Measurements from ENCODE around the gene IGSF9B. TPM values are rescaled to one million over a fixed set of nuclear protein-coding genes. Genes with fewer than 3 reads are reported as not detected.
A peak's percentile ranks its signal among the peaks of the same experiment; 100 is the strongest.

IGSF9B gene
- total RNA-seq, 1 experiment from 2014 or later: 0.57 TPM

- no peak for DNase-seq (ENCODE audit: low spot score)
Observed at GRCh38 chr11:133901999-133902398, 54.8 kb downstream of the IGSF9B start.

DNA sequence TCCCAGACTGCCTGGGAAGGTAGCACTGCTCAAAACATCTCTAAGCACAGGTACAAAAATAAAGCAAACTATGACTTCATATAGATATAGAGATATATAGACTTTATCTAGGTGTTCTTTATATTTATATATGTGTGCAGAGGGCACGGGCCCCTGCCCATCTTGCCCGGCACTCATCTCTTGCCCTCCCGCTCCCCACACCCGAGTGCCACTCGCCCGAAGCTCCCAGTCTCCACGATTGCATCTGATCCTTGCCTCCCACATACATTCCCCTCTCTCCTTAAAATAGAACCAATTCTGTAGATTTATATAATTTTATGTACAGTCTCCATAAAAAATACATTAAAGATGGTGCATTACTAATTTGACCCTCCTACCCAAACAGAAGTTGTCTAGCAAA, 55.5 kb downstream of the IGSF9B start:
- no peak for DNase-seq (ENCODE audit: low spot score)

- DNase-seq (ENCODE audit: low spot score): no peak
Observed at GRCh38 chr11:133900176-133901105, 56.3 kb downstream of the IGSF9B start.

- DNase-seq (ENCODE audit: low spot score): no peak
Observed at GRCh38 chr11:133898770-133899115, 58.0 kb downstream of the IGSF9B start.

DNA sequence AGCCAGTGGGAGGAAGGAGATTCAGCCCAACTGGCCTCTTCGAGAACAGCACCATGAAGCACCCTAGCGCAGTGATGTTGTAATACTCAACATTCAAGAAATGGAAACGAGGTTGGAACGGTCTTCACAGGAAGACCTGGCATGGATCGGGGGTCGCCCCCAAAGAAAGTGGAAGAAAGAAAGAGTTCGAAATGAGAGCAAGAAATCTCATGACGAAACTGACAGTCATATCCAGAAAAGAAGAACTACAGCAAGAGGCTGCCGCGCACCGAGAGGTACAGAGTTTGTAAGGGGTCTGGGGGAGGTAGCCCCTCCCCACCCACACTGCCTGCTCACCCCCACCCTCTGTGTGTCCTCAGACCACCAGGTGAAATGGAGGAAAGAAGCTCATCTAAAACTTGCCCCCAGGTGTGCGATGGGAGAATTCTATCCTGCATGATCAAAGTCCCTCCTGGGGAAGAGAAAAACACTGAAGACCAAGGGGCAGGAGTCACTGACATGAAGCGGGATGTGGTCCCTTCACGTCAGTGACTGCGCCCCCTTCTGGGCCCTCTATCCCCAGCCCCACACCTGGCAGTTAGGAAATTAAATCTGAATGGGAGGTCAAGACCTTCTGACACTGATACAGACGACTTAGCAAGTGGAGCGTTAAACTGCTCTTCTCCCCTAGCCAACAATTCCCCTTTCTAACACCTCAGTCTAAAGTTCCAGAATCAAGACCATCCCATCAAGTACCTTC, 58.6 kb downstream of the IGSF9B start:
- no peak for DNase-seq (ENCODE audit: low spot score)

DNA sequence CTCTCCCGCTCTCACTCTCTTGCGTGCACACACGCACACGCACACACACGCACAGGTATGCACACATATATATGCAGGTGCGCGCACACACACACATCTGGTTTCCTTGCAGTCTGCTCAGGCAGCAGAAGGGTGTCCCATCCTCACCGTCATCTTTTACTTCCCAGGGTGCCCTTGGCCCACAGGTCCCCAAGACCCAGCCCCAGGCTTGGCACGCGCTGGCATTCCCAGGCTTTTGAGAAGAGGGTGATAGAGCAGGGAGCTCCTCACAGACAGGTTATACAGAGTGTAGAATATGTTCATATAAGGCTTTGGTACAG, 59.5 kb downstream of the IGSF9B start:
- DNase-seq (ENCODE audit: low spot score): no peak

DNA sequence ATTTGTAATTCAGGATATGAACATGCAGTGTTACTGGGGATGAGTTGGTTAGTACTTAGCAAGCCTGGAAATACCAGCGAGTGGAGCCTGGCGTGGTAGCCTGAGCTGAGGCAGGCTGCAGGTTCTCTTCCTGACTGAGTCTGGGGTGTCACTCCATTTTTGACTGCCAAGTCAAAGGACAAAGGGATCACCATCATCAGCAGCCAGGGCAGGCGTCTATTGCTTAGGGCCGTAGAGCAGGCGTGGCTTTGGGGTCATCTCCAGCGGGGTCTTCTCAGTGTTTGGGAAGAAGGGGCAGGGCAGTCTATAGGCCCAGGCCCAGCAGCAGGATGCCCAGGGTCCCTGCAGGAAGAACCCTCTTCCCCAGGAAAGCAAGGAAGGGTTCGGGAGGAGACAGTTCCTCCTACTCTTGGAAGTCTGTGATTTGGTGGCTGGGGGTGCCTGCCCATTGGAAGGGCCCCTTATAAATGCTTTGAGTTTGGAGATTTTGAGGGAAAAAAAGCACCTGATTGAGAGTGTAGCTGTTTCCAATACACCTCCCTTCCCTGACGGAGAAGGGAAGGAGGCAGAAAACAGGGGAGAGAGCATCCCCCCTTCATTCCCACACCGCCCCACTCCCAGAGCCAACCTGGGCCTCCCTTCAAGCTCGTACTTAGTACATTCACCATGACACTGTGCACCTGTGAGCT, 60.0 kb downstream of the IGSF9B start:
- DNase-seq (ENCODE audit: low spot score): no peak

GRCh38 chr11:133896028-133896427, 60.7 kb downstream of the IGSF9B start:
- no peak for DNase-seq (ENCODE audit: low spot score)

GRCh38 chr11:133895551-133895950, 61.2 kb downstream of the IGSF9B start:
- DNase-seq (ENCODE audit: low spot score): no peak

DNA sequence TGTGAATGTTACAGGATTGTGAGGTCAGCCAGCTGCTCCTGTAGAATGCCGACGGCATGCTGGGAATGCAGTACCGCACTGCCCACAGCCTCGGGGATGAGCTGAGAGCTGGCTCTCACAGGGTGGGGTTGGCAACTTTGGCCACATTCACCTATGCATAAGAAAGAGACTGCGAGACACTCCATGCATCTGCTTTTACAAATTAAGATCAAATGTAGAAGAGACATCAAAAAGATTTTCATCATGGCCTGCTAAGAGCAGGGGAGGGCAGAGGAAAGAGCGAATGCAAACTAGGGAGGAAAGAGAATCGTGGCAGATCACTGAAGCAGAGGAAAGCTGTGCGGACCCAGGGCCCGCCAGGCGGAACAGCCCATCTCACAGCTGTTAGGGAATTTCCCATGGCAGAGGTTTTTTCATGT, 61.7 kb downstream of the IGSF9B start:
- DNase-seq (ENCODE audit: low spot score): peak; percentile 5

DNA sequence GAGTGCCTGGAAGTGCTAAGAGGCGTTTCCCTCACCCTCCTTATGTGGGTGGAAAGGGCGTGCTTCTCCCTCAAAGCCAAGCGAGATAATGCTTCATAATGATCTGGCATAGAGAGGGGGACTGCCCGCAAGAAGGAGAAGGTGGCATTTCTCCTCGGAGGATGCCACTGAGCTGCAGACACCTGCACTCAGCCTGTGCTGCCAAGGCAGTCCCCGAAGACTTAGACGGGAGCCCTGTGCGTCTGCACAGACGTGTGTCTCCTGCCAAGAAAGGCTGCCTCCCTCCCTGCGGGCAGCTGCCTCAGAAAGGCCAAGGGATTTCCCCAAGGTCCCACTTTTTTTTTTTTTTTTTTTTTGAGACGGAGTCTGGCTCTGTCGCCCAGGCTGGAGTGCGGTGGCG, 63.4 kb downstream of the IGSF9B start:
- DNase-seq (ENCODE audit: low spot score): no peak

GRCh38 chr11:133892584-133893380, 64.0 kb downstream of the IGSF9B start:
- DNase-seq (ENCODE audit: low spot score): no peak

DNA sequence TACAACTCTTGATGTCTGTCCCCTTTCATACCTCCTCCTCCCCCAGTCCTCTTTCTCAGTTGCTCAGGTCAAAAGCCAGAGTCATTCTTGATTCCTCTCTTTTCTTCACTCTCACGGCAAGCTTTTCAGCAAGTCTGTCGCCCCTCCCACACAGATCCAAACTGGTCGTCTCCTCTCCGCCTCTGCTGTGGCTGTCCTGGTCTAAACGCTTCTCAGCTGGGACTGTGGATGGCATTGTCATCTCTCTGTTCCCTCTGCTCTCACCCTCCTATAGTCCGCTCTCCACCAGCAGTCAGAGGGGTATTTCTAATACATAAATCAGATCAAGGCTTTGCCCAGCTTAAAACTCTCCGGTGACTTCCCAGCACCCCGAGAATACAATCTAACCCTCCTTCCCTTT, 64.6 kb downstream of the IGSF9B start:
- no peak for DNase-seq (ENCODE audit: low spot score)

GRCh38 chr11:133889893-133890292, 66.9 kb downstream of the IGSF9B start:
- DNase-seq (ENCODE audit: low spot score): no peak

- DNase-seq (ENCODE audit: low spot score): no peak
Observed at GRCh38 chr11:133889188-133889587, 67.6 kb downstream of the IGSF9B start.

- DNase-seq (ENCODE audit: low spot score): no peak
Observed at GRCh38 chr11:133887692-133888332, 69.0 kb downstream of the IGSF9B start.

- no peak for DNase-seq (ENCODE audit: low spot score)
Observed at GRCh38 chr11:133886029-133886428, 70.7 kb downstream of the IGSF9B start.

- no peak for DNase-seq (ENCODE audit: low spot score)
Observed at GRCh38 chr11:133872160-133872559, 84.6 kb downstream of the IGSF9B start.

- no peak for DNase-seq (ENCODE audit: low spot score)
Observed at GRCh38 chr11:133867456-133867855, 89.3 kb downstream of the IGSF9B start.

DNA sequence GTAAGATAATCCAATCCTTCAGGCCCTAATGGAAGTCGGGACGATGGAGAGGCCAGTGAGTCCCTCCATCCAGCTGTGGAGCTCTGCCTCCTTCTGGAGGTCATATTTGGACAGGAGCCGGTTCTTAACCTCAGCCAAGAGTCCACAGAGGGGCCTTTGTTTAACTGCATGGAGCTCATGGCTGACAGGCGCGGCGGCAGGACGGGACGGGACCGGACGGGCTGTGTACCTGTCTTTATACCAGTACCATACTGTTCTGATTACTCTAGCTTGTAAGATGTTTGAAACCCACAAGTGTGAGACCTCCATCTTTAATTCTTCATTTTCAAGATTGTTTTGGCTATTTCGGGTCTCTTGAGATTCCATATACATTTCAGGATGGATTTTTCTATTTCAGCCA, 91.3 kb downstream of the IGSF9B start:
- DNase-seq (ENCODE audit: low spot score): no peak

- no peak for DNase-seq (ENCODE audit: low spot score)
Observed at GRCh38 chr11:133864756-133865155, 92.0 kb downstream of the IGSF9B start.

All from A172 (cell line).